Muscle layer of duodenum (tissue), 2 donors: ENCODE measurements around the gene ZMAT2.
"Not testable (repeated sequence)": the region's sequence is repeated elsewhere in the genome, so short reads cannot be mapped to it uniquely, and the experiment has no call there.

ENCODE experiments used
- H3K27ac ChIP-seq: one replicate; pipeline ENCODE4 v1.7.0; 2013; ENCODE audit warnings: mild to moderate bottlenecking, low read length
- H3K27me3 ChIP-seq: one replicate; pipeline ENCODE4 v1.7.0; 2013; ENCODE audit warnings: low read depth, mild to moderate bottlenecking, control low read depth, low read length
- H3K36me3 ChIP-seq, 2 donors: one replicate each; pipeline ENCODE4 v1.7.0; 2013; ENCODE audit warnings: low read length in 2 of 2, control low read depth in 1 of 2, mild to moderate bottlenecking in 1 of 2; ENCODE audit not compliant: insufficient read depth in 2 of 2, control insufficient read depth in 1 of 2
- H3K4me1 ChIP-seq, 2 donors: one replicate each; pipeline ENCODE4 v1.7.0; 2013; ENCODE audit warnings: low read length in 2 of 2, mild to moderate bottlenecking in 2 of 2, control low read depth in 1 of 2, moderate library complexity in 1 of 2; ENCODE audit not compliant: insufficient read depth in 2 of 2, control insufficient read depth in 1 of 2
- H3K4me3 ChIP-seq, 2 donors: one replicate each; pipeline ENCODE4 v1.7.0; 2013; ENCODE audit warnings: low read length in 2 of 2, low read depth in 1 of 2, mild to moderate bottlenecking in 1 of 2
- H3K9me3 ChIP-seq, 2 donors: one replicate each; pipeline ENCODE4 v1.7.0; 2013; ENCODE audit warnings: low read length in 2 of 2, control low read depth in 1 of 2, mild to moderate bottlenecking in 1 of 2; ENCODE audit not compliant: control insufficient read depth in 1 of 2
- donor health status: healthy.

Gene ZMAT2

DNA sequence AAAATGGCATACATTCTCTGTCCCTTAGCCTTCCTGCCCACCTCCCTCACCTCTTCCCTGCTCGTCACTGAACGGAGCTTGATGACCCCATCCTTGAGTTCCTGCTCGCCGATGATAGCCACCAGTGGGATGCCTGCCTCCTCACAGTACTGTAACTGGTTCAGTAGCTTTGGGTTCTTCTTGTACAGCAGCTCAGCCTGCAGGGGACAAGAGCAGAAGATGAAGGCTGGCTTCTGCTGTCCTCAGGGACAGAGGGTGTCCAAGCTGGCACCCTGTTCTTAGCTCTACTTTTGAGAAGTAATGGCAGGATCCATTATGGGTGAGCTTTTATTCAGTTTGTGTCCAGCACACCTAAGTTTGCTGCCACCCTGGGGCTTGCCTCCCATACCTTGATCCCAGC lies 25.6 kb upstream of the ZMAT2 start:
- no peaks in the 10 kb centered on the region for H3K9me3 ChIP-seq
- no peaks in the 10 kb centered on the region for H3K27me3 ChIP-seq
- no peak overlapping the region for H3K27ac ChIP-seq
- peaks cover 47 to 75% of the 10 kb centered on the region in 2 donors for H3K36me3 ChIP-seq
- no peaks in the 10 kb centered on the region for H3K4me1 ChIP-seq
- no peak overlapping the region for H3K4me3 ChIP-seq

DNA sequence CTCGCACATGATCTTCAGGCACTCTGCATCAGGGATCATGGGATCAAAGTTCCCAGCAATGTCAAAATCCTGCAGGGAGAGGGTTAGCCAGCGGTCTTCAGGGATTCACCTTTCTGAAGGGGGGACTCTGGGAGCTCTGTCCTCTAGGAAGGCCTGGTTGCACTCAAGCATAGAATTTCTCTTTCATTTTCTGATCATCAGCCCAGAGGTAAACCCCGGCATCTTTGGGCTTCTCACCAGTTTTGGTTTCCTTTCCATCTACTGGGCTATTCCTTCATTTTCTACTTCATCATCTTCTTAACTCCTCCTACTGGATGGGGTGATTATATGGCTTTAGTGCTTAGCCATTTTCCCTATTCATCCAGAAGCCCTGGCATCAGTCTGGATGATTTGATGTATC lies 22.3 kb upstream of the ZMAT2 start:
- Histone ChIP-seq H3K9me3 (no peaks in the 10 kb centered on the region), H3K27ac (no peak overlapping the region), H3K27me3 (no peaks in the 10 kb centered on the region), H3K4me1 (no peaks in the 10 kb centered on the region), H3K36me3 (peaks cover 59 to 75% of the 10 kb centered on the region in 2 donors), H3K4me3 (no peak overlapping the region)

DNA sequence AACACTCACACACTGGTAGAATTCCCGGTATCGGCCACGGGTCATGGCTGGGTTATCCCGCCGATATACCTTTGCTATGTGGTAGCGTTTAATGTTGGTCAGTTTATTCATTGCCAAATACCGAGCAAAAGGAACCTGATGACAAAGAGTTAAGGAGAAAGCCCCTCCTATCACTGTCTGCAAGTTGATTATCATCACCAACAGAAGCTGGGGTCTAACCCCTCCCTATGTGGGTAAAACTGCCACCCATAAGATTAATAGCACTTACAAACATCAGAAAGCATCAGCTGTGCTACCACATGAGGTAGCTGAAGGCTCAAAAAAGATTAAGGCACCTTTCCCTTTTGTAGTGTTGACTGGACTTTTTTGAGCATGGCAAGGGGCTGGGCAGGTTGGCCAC lies 21.3 kb upstream of the ZMAT2 start:
- H3K36me3 ChIP-seq = peaks cover 57 to 69% of the 10 kb centered on the region in 2 donors
- H3K4me3 ChIP-seq = no peak overlapping the region
- no peak overlapping the region for H3K27ac ChIP-seq
- H3K4me1 ChIP-seq = no peaks in the 10 kb centered on the region
- no peaks in the 10 kb centered on the region for H3K9me3 ChIP-seq
- no peaks in the 10 kb centered on the region for H3K27me3 ChIP-seq

DNA sequence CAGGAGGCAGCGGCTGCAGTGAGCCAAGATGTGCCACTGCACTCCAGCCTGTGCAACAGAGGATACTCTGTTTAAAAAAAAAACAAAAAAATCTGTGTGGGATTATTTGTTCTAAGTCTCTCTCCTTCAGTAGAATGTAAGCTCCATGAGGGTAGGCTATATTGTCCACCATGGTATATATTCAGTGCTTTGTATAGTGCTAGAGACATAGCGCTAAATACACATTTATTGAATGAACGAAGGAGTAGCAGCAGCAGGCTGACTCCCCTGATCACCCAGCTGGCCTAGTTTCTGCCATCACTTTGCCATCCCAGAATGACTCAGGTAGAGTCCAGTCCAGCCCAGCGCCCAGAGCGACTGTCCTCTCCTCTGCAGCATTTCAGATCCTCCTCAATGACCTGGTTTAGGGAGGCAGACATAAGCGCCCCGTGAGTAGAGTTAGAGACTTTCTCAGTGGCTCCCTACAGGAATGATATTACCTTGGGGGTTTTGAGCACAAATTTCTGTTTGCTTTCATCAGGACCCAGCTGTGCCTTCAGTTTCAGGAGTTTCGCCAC lies 9.8 kb upstream of the ZMAT2 start:
- Histone ChIP-seq H3K27me3 (no peaks in the 10 kb centered on the region), H3K4me3 (peak overlapping the region; percentile 78 to 98), H3K4me1 (peaks cover 9 to 41% of the 10 kb centered on the region in 2 donors), H3K27ac (peak overlapping the region; percentile 87), H3K9me3 (no peaks in the 10 kb centered on the region), H3K36me3 (peaks cover 18 to 31% of the 10 kb centered on the region in 2 donors)

DNA sequence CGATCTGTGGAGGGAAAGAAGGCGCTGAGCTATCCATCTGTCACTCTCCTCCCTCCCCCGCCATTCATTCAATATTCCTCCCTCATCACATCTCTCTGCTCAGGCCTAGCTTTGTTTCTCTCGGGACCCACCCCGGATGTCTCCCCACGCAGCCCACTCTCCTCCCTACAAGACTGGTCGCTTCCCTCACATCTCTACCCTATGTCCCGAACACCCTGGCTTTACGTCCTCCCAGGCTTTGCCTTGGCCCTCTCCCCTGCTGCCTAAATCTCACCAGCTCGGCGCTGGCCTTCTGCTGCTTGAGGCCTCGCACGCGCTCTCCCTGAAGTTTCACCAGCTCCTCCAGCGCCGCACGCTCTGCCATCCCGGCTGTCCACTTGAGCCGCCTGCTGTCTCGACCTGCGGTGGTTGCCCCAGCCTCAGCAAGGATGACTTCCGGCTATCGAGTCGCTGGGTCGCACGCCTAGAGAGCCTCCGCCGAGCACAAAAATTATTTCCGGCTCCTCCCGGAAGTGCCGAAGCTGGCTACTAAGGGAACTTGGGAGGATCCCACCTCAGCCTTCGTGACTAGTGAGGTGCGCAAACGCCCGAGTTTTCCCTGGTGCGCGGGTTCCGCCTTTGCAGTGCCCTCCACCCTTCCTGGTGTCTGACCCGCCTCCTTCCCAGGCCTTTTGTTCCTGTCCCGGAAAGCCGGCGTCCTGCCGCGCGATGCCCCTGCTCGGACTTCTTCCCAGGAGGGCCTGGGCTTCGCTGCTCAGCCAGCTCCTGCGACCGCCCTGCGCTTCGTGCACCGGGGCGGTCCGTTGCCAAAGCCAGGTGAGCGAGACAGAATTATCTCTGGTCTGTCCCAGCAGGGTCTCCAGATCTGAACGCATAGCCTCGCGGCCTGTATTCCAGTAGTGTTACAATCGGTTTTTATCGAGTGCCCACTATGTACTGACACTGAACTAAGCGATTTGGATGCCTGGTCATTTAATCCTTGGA lies 9.0 kb upstream of the ZMAT2 start, which contains the start of the genes HARS1 and HARS2:
Gene HARS1 (minus strand): TSS at position 430 of the 984 bp plus-strand sequence. CDS start 66 bp downstream, at position 364.
Gene HARS2 (plus strand): TSS at position 515 of the 984 bp plus-strand sequence. CDS start 194 bp downstream, at position 709.
- peaks cover 9 to 41% of the 10 kb centered on the region in 2 donors for H3K4me1 ChIP-seq
- peaks cover 26 to 39% of the 10 kb centered on the region in 2 donors for H3K36me3 ChIP-seq

DNA sequence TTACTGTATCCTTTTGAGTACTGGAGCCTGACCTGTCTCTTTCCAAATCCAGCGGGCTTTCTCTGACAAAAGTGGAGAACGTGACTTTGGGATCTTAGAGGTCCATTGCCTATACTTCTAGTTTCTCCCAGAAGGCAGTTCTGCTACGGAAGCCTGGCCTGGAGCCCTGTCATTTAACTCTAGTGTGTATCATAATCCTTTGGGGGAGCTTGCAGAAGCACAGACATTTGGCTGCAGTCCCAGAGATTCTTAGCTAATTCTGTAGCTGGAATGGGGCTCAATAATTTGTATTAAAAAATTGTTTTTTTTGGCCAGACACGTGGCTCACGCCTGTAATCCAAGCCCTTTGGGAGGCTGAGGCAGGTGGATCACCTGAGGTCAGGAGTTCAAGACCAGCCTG lies 6.0 kb upstream of the ZMAT2 start:
- no peaks in the 10 kb centered on the region for H3K9me3 ChIP-seq
- no peak overlapping the region for H3K27ac ChIP-seq
- no peaks in the 10 kb centered on the region for H3K27me3 ChIP-seq
- H3K4me3 ChIP-seq = no peak overlapping the region
- peaks cover 9 to 41% of the 10 kb centered on the region in 2 donors for H3K4me1 ChIP-seq
- peaks cover 53 to 60% of the 10 kb centered on the region in 2 donors for H3K36me3 ChIP-seq

More for the DNA sequence above, 9.0 kb upstream of the ZMAT2 start, which contains the start of the genes HARS1 and HARS2:
- Histone ChIP-seq H3K9me3 (no peaks in the 10 kb centered on the region), H3K4me3 (peak within 1 kb of the TSS; percentile 78 to 98), H3K27ac (peak within 1 kb of the TSS; percentile 87), H3K27me3 (no peaks in the 10 kb centered on the region)

DNA sequence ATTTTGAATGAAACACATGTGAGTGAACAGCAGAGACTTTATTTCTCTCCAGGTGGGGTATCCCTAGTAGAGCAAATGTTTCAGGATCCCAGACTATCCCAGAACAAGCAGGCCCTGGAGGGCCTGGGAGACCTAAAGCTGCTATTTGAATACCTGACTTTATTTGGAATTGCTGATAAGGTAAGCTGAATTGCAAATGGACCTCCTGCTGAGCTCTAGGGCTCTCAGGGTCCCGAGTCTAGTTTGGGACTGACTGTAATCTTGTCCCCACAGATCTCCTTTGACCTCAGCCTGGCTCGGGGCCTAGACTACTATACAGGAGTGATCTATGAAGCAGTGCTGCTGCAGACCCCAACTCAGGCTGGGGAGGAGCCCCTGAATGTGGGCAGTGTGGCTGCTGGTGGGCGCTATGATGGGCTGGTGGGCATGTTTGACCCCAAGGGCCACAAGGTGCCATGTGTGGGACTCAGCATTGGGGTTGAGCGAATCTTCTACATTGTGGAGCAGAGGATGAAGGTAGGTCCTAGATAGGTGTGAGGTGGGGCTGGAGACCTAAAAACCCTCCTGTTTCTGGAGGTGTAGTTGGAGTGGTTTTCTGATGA lies 3.3 kb upstream of the ZMAT2 start:
- H3K4me3 ChIP-seq = no peak overlapping the region
- H3K4me1 ChIP-seq = peaks cover 10 to 42% of the 10 kb centered on the region in 2 donors
- H3K36me3 ChIP-seq = peaks cover 56 to 65% of the 10 kb centered on the region in 2 donors
- no peaks in the 10 kb centered on the region for H3K9me3 ChIP-seq
- H3K27ac ChIP-seq = no peak overlapping the region
- no peaks in the 10 kb centered on the region for H3K27me3 ChIP-seq

DNA sequence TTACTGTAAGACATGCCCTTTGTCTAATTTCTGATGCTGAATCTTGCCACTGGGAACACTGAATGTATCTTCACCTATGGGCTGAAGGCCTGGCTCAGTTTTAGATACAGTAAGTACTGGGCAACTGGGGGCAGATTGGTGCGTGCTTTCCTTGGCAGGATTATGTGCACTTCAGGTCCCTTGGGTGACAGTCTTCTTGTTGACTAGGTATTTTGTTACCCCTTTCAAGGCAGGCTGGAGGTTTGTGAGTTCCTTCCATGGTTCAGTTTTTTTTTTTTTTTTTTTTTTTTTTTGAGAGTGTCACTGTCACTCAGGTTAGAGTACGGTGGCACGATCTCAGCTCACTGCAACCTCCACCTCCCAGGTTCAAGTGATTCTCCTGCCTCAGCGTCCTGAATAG lies 7.6 kb downstream of the ZMAT2 start:
- peaks cover 29 to 41% of the 10 kb centered on the region in 2 donors for H3K36me3 ChIP-seq
- no peak overlapping the region for H3K27ac ChIP-seq
- no peak overlapping the region for H3K4me3 ChIP-seq
- H3K9me3 ChIP-seq = no peaks in the 10 kb centered on the region
- H3K27me3 ChIP-seq = no peaks in the 10 kb centered on the region
- H3K4me1 ChIP-seq = no peaks in the 10 kb centered on the region

DNA sequence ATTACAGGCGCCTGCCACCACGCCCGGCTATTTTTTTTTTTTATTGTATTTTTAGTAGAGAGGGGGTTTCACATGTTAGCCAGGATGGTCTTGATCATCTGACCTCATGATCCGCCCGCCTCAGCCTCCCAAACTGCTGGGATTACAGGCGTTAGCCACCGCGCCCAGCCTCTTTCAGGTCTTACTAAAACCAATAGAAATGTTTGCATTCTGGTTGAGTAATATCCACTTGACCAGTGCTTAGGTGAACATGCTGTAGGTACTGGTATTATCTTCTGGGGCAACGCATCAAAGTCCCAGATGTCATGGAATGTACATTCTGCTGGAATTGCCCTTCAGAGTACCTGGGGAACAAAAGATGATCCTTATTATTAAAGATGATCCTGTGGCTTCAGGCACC lies 8.5 kb downstream of the ZMAT2 start:
- H3K36me3 ChIP-seq = peaks cover 23 to 31% of the 10 kb centered on the region in 2 donors
- not testable (repeated sequence) for H3K4me1 ChIP-seq, H3K4me3 ChIP-seq, H3K9me3 ChIP-seq, H3K27me3 ChIP-seq, H3K27ac ChIP-seq

DNA sequence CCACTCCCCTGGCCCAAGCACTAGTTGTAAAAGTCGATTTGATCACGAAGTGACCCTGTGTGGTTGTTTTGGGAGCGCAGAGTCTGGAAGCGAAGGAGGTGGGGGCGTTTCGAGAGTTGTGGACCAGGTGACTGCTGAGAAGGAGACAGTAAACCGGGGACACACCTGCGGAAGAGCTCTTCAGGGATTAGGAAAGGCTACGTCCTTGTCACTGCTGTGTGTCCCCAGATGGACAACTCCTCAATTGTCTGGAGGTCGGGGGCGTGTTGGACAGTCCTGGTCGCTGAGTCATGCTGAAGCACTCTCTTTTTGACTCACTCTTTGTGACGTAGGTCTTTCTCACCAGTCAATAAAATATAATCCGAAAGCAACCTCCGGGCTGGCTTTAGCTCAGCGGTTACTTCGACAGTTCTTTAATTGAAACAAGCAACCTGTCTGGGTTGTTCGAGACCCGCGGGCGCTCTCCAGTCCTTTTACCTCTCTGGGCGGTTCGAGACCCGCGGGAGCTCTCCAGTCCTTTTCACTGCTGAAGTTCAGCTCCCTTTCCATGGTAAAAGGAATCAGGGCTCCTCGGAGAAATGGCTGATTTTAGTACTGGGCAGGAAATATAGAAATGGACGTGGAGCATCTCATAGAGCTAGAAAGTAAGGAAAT lies 10.8 kb downstream of the ZMAT2 start:
- no peaks in the 10 kb centered on the region for H3K4me1 ChIP-seq
- no peaks in the 10 kb centered on the region for H3K27me3 ChIP-seq
- peak overlapping the region; percentile 68 to 84 for H3K4me3 ChIP-seq
- peaks cover 3 to 10% of the 10 kb centered on the region in 2 donors for H3K36me3 ChIP-seq
- H3K27ac ChIP-seq = peak overlapping the region; percentile 91
- H3K9me3 ChIP-seq = no peaks in the 10 kb centered on the region
